Measurements from ENCODE around the gene PAM. TPM values are rescaled to one million over a fixed set of nuclear protein-coding genes. Genes with fewer than 3 reads are reported as not detected.
A peak's percentile ranks its signal among the peaks of the same experiment; 100 is the strongest.
"Not testable (repeated sequence)": the region's sequence is repeated elsewhere in the genome, so short reads cannot be mapped to it uniquely, and the experiment has no call there.

The PAM gene
- polyA plus RNA-seq, 6 donors from 2014 or later, result 0.62 to 3.5 (median 1.6) TPM; not detected in 1

GRCh38 chr5:103016167-103016566 is 261.1 kb downstream of the PAM start:
- Mint-ChIP-seq H3K27me3 (no peaks in the 10 kb centered on the region), H3K9me3 (peaks cover 0 to 4% (median 0%) of the 10 kb centered on the region in 7 donors), H3K4me1 (no peaks in the 10 kb centered on the region), H3K36me3 (no peaks in the 10 kb centered on the region), H3K27ac (no peak overlapping the region), H3K4me3 (no peak overlapping the region)
- ATAC-seq (ENCODE audit: low read depth in 2 of 2) (no peak), DNase-seq (no peak)

DNA sequence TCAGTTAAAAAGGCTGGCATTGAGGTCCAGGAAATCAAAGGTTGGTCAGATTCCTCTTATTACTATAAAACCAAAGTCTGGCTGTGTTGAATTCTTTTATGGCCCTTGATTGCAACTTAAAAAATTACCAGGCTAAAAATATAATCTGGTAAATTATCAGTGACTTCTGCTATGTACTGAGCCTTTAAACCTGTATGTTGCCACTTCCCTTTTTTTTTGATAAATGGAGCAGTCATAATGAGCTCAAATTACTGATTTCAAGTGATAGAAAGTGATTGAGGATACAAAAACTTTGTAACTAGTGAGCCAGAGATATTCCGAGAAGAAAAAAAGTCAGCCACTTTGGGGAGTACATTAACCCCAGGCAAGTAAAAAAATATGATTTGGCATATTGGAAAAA is 264.7 kb downstream of the PAM start:
- Mint-ChIP-seq H3K9me3 (no peaks in the 10 kb centered on the region), H3K27ac (no peak overlapping the region), H3K27me3 (no peaks in the 10 kb centered on the region), H3K36me3 (no peaks in the 10 kb centered on the region), H3K4me3 (no peak overlapping the region), H3K4me1 (no peaks in the 10 kb centered on the region)
- ATAC-seq (ENCODE audit: low read depth in 2 of 2) (no peak), DNase-seq (no peak)

GRCh38 chr5:103021314-103021713 is 266.2 kb downstream of the PAM start:
- no peaks in the 10 kb centered on the region for H3K4me1 Mint-ChIP-seq
- no peak for DNase-seq
- H3K9me3 Mint-ChIP-seq, result no peaks in the 10 kb centered on the region
- ATAC-seq (ENCODE audit: low read depth in 2 of 2), result no peak
- H3K36me3 Mint-ChIP-seq, result no peaks in the 10 kb centered on the region
- H3K4me3 Mint-ChIP-seq, result no peak overlapping the region
- H3K27ac Mint-ChIP-seq, result no peak overlapping the region
- H3K27me3 Mint-ChIP-seq, result no peaks in the 10 kb centered on the region

- ATAC-seq (ENCODE audit: low read depth in 2 of 2) (no peak), DNase-seq (no peak)
- Mint-ChIP-seq H3K27me3 (no peaks in the 10 kb centered on the region), H3K9me3 (no peaks in the 10 kb centered on the region), H3K4me3 (no peak overlapping the region), H3K36me3 (no peaks in the 10 kb centered on the region), H3K4me1 (no peaks in the 10 kb centered on the region), H3K27ac (no peak overlapping the region)
Measured at GRCh38 chr5:103027267-103027666, 272.2 kb downstream of the PAM start.

DNA sequence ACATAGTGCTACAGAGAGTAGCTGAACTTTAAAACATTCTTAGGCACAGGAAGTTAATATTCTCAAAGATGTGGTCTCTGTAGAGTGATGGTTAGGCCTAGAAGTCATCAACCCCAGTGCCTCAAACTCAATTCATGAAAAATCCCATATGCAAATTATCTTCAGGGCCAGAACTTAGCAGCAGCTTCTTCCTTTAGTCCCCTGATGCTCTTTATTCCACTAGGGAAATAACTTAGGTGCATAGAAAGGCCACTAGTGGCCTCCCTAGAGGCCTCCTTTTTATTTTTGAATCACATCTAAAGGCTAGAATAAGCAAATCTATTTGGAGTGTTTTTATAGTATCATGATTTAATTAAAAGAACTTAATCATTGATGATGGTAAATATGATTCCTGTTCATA is 276.5 kb downstream of the PAM start:
- Mint-ChIP-seq H3K4me1 (no peaks in the 10 kb centered on the region), H3K27ac (no peak overlapping the region), H3K36me3 (no peaks in the 10 kb centered on the region), H3K9me3 (no peaks in the 10 kb centered on the region), H3K4me3 (no peak overlapping the region), H3K27me3 (no peaks in the 10 kb centered on the region)
- ATAC-seq (ENCODE audit: low read depth in 2 of 2) (no peak), DNase-seq (no peak)

GRCh38 chr5:103033696-103034095 is 278.6 kb downstream of the PAM start:
- Mint-ChIP-seq H3K9me3 (no peaks in the 10 kb centered on the region), H3K27me3 (no peaks in the 10 kb centered on the region)

DNA sequence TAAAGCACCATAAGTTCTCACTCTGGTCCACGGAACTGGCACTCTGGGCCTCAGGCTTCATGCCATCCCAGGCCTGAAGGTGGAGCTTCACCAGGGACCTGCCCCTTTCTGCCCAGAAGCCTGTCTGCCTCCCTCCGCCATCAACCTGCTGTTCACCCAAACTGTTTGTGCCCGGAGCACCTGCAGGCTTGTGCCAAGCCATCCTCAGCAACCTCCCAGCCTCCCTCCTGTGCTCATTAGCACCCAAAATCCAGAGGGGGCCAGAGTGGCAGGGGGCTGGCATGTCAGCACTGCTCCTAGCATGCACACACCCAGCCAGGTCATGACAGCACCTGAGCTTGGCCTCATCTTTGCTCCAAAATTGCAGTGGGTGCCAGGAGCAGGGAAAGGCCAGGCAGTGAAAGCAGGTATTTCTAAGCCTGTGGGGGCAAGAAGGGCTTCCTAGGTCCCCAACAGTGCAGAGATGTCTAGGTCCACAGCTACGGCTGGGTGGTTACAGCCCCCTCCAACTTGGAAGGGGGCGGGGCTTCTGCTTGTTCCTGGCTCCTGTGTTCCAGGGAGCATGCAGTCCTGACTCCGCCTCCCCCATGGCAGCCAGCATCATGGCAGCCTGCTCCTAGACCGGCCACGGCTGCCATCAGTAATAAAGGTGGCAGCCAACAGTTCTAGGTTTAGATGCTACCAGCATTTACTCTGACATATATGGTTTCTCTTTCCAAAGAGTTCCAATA is 279.7 kb downstream of the PAM start:
- ATAC-seq (ENCODE audit: low read depth in 2 of 2) (no peak), DNase-seq (no peak)
- Mint-ChIP-seq H3K27ac (no peak overlapping the region), H3K4me1 (no peaks in the 10 kb centered on the region), H3K36me3 (no peaks in the 10 kb centered on the region), H3K9me3 (no peaks in the 10 kb centered on the region), H3K27me3 (no peaks in the 10 kb centered on the region), H3K4me3 (no peak overlapping the region)

More at GRCh38 chr5:103033696-103034095, 278.6 kb downstream of the PAM start:
- no peak for DNase-seq
- Mint-ChIP-seq H3K27ac (no peak overlapping the region), H3K4me3 (peak overlapping the region in 1 of 8 donors; percentile 6), H3K4me1 (no peaks in the 10 kb centered on the region), H3K36me3 (no peaks in the 10 kb centered on the region)
- ATAC-seq (ENCODE audit: low read depth in 2 of 2), result no peak

- no peaks in the 10 kb centered on the region for H3K36me3 Mint-ChIP-seq
- DNase-seq, result no peak
- no peak for ATAC-seq (ENCODE audit: low read depth in 2 of 2)
- no peaks in the 10 kb centered on the region for H3K4me1 Mint-ChIP-seq
- H3K4me3 Mint-ChIP-seq, result no peak overlapping the region
- no peaks in the 10 kb centered on the region for H3K9me3 Mint-ChIP-seq
- no peaks in the 10 kb centered on the region for H3K27me3 Mint-ChIP-seq
- no peak overlapping the region for H3K27ac Mint-ChIP-seq
Measured at GRCh38 chr5:103035701-103036100, 280.6 kb downstream of the PAM start.

DNA sequence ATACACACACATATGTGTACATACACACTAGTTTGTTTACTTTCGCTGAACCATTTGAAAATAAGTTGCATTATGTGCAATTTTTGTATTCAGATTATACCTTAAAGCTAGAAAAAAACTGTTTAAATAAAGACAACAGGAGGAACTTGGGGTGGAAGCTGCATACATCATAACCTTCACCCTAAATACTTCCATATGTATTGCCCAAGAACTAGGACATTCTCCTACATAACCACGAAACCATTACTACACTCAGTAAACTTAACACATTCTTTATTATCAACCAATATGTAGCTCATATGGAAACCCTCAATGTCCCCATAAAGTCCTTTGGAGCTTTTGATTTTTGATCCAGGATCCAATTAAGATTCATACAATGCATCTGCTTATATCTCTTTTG is 281.5 kb downstream of the PAM start:
- no peak overlapping the region for H3K27ac Mint-ChIP-seq

GRCh38 chr5:103037673-103038455 is 282.8 kb downstream of the PAM start:
- Mint-ChIP-seq H3K27ac (no peak overlapping the region), H3K4me3 (no peak overlapping the region), H3K9me3 (no peaks in the 10 kb centered on the region), H3K27me3 (no peaks in the 10 kb centered on the region), H3K36me3 (no peaks in the 10 kb centered on the region), H3K4me1 (no peaks in the 10 kb centered on the region)
- DNase-seq (no peak), ATAC-seq (ENCODE audit: low read depth in 2 of 2) (no peak)

More for the DNA sequence above, 281.5 kb downstream of the PAM start:
- H3K36me3 Mint-ChIP-seq, result no peaks in the 10 kb centered on the region
- H3K9me3 Mint-ChIP-seq, result no peaks in the 10 kb centered on the region
- no peak overlapping the region for H3K4me3 Mint-ChIP-seq
- ATAC-seq (ENCODE audit: low read depth in 2 of 2) (no peak), DNase-seq (no peak)
- no peaks in the 10 kb centered on the region for H3K27me3 Mint-ChIP-seq
- no peaks in the 10 kb centered on the region for H3K4me1 Mint-ChIP-seq

DNA sequence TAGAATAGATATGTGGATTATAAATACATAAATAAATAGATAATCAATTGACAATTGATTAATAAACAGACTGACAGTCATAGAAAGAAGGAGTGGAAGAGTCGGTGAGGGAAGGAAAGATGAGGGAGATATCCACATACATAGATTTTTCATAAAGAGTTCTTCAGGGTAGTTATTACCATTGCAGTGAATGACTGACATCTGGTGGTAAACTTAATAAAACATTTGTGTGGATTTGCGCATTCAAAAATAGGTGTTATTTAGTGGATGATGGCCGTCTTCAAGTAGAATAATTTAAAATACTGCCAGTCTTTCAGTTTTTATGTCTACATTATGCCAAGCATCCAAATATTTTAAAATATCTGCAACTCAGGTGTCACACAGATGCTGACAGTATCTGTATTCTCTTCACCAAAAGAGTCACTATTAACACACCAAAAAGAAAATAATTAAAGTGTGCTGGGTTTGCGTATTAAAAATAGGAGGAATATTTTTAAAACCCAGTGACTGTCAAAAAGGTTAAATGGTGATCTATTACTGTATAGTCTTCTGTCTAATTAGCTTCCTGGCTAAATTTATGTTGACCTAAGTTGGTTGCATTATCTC is 286.1 kb downstream of the PAM start:
- DNase-seq (no peak), ATAC-seq (ENCODE audit: low read depth in 2 of 2) (no peak)
- Mint-ChIP-seq H3K4me1 (no peaks in the 10 kb centered on the region), H3K27me3 (no peaks in the 10 kb centered on the region), H3K9me3 (no peaks in the 10 kb centered on the region), H3K36me3 (no peaks in the 10 kb centered on the region), H3K27ac (no peak overlapping the region), H3K4me3 (no peak overlapping the region)

- DNase-seq; H3K27me3 Mint-ChIP-seq; ATAC-seq (ENCODE audit: low read depth in 2 of 2); H3K36me3 Mint-ChIP-seq; H3K4me3 Mint-ChIP-seq; H3K4me1 Mint-ChIP-seq; H3K27ac Mint-ChIP-seq: not testable (repeated sequence)
- H3K9me3 Mint-ChIP-seq, result peaks cover 0 to 12% (median 0%) of the 10 kb centered on the region in 7 donors
Measured at GRCh38 chr5:103046706-103047105, 291.6 kb downstream of the PAM start.

DNA sequence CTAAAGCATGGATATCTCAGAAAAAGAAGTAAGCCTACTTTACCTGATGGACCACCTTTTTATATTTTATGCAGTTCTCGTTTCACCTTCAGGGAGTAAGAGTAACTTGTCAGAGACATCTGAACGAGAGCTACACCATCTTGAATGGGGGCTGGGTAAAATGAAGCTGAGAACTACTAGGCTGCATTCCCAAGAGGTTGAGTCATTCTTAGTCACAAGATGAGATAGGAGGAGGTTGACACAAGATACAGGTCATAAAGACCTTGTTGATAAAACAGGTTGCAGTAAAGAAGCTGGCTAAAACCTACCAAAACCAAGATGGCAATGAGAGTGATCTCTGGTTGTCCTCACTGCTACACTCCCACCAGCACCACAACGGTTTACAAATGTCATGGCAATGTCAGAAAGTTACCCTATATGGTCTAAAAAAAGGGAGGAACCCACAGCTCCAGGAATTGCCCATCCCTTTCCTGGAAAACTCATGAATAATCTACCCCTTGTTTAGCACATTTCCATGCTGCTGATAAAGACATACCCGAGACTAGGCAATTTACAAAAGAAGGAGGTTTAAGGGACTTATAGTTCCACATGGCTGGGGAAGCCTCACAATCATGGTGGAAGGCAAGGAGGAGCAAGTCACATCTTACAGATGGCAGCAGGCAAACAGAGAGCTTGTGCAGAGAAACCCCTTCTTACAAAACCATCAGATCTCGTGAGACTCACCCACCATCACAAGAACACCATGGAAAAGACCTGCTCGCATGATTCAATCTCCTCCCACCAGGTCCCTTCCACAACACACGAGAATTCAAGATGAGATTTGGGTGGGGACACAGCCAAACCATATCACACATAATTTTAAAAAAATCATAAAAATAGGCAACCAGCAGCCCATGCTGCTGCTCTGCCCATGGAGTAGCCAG is 302.4 kb downstream of the PAM start:
- Mint-ChIP-seq H3K4me3 (no peak overlapping the region), H3K4me1 (no peaks in the 10 kb centered on the region), H3K27ac (peak overlapping the region in 1 of 6 donors; percentile 9), H3K27me3 (no peaks in the 10 kb centered on the region), H3K9me3 (peaks cover 0 to 10% (median 4%) of the 10 kb centered on the region in 7 donors), H3K36me3 (no peaks in the 10 kb centered on the region)
- ATAC-seq (ENCODE audit: low read depth in 2 of 2), result no peak
- DNase-seq, result no peak
